Uterus (tissue), 2 donors: ENCODE data around the gene PNMA8C.
"Not testable (repeated sequence)": the region's sequence is repeated elsewhere in the genome, so short reads cannot be mapped to it uniquely, and the experiment has no call there.

Experiments used
- CTCF ChIP-seq, 4 experiments: fragments of 200-600 bp in 2 of 4; fragments of 450-650 bp in 2 of 4; sonication (generic) in 2 of 4; IDR thresholded peaks; one replicate each; pipeline ENCODE4 v1.5.1; 2016 to 2019; ENCODE audit warnings: antibody characterized with exemption in 4 of 4, mild to moderate bottlenecking in 2 of 4, moderate library complexity in 1 of 4
- POLR2A ChIP-seq, 2 donors: fragments of 450-650 bp; IDR thresholded peaks; one replicate each; pipeline ENCODE4 v1.6.1; 2016; ENCODE audit warnings: antibody characterized with exemption in 2 of 2, mild to moderate bottlenecking in 1 of 2, moderate library complexity in 1 of 2

GRCh38 chr19:46414899-46415298 is 13.8 kb downstream of the PNMA8C start:
- TF ChIP-seq CTCF, POLR2A (IDR thresholded peaks at IDR 0.05): not testable (repeated sequence)
